Kidney epithelial cell (primary cell): ENCODE measurements around the gene PPM1B. TPM values are rescaled to one million over a fixed set of nuclear protein-coding genes. Genes with fewer than 3 reads are reported as not detected.

Source experiments
- DNase-seq: peaks from one replicate; pipeline ENCODE4 v3.0.0-alpha.2; 2010; ENCODE audit warnings: low read depth
- H3K27me3 ChIP-seq: 2 replicates; pipeline ENCODE4 v1.6.0; 2011; ENCODE audit warnings: low read length; ENCODE audit not compliant: control insufficient read depth, insufficient read depth
- H3K36me3 ChIP-seq: 2 replicates; pipeline ENCODE4 v1.5.1; 2011; ENCODE audit warnings: low read length; ENCODE audit not compliant: control insufficient read depth, insufficient read depth
- H3K4me3 ChIP-seq: 2 replicates; pipeline ENCODE4 v1.5.1; 2011; ENCODE audit warnings: low read depth, mild to moderate bottlenecking, control low read depth, low read length
- total RNA-seq: library from RNA; depleted of rRNA; stranded (reverse); fragments of >200 nt; gene quantifications from 2 replicates; pipeline ENCODE4 v1.2.3, GENCODE V29; 2015
- TF ChIP-seq, protein P1 (sequence below): IDR thresholded peaks from 2 replicates; pipeline ENCODE4 v1.5.1; 2011; ENCODE audit warnings: mild to moderate bottlenecking, moderate library complexity, low read length, control low read depth, inconsistent platforms; ENCODE audit not compliant: insufficient read depth, poor library complexity, severe bottlenecking

PPM1B gene
- total RNA-seq, 1 donor from 2014 or later: 22.7 TPM

DNA sequence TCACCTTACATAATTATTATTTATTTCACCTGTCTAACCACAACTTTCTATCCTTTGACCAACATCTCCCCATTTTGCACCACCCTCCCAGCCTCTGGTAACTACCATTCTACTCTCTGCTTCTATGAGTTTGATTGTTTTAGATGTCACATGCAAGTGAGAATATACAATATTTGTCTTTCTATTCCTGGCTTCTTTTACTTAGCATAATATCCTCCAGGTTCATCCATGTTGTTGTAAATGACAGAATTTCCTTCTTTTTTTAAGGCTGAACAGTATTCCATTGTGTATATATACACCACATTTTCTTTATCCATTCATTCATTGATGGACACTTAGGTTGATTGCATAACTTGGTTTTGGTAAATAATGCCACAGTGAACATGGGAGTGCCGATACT lies 24.0 kb downstream of the PPM1B start:
- no peak for DNase-seq
- Histone ChIP-seq H3K36me3 (no peaks in the 10 kb centered on the region), H3K4me3 (no peak overlapping the region), H3K27me3 (no peaks in the 10 kb centered on the region)
- TF ChIP-seq, protein P1, sequence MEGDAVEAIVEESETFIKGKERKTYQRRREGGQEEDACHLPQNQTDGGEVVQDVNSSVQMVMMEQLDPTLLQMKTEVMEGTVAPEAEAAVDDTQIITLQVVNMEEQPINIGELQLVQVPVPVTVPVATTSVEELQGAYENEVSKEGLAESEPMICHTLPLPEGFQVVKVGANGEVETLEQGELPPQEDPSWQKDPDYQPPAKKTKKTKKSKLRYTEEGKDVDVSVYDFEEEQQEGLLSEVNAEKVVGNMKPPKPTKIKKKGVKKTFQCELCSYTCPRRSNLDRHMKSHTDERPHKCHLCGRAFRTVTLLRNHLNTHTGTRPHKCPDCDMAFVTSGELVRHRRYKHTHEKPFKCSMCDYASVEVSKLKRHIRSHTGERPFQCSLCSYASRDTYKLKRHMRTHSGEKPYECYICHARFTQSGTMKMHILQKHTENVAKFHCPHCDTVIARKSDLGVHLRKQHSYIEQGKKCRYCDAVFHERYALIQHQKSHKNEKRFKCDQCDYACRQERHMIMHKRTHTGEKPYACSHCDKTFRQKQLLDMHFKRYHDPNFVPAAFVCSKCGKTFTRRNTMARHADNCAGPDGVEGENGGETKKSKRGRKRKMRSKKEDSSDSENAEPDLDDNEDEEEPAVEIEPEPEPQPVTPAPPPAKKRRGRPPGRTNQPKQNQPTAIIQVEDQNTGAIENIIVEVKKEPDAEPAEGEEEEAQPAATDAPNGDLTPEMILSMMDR: no peak

GRCh38 chr2:44195714-44196113 lies 27.0 kb downstream of the PPM1B start:
- H3K27me3 ChIP-seq: no peaks in the 10 kb centered on the region
- H3K36me3 ChIP-seq: no peaks in the 10 kb centered on the region
- TF ChIP-seq, protein P1: no peak
- no peak overlapping the region for H3K4me3 ChIP-seq
- DNase-seq: no peak

DNA sequence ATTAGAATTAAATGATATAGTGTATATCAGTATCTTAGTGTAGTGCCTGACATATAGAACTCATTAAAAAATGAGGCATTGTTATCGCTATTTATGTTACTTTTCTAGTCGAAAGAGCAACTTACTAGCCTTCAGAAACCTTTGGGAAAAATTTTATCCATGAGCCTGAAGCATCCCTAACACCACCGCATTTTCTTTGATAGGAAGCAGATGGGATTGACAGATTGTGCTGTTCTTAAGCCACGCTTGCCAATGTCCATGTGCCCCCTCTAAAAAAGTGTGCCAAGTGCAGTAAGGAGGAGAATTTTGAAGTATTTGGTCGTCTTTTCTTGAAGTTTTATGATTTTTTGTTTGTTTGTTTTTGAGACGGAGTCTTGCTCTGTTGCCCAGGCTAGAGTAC lies 29.1 kb downstream of the PPM1B start:
- Histone ChIP-seq H3K4me3 (no peak overlapping the region), H3K36me3 (no peaks in the 10 kb centered on the region), H3K27me3 (no peaks in the 10 kb centered on the region)
- no peak for DNase-seq
- TF ChIP-seq, protein P1: no peak

DNA sequence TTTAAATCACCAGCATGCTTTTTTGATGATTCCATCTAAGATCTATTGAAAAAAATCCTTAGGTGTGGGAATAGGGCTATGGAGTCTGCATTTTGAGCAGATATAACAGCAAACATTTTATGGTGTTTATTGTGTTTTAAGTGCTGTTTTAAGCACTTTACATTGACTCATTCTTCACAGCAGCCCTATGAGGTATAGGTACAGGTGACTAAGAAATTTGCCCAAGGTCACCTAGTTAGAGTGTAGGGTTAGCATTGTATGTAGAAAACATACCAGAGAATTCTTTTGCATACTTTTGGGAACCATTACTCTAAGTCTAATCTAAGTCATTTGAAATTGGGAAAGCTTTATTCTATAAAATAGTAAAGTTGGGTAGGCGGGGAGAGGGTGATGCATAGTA lies 31.3 kb downstream of the PPM1B start:
- TF ChIP-seq, protein P1: no peak
- Histone ChIP-seq H3K36me3 (no peaks in the 10 kb centered on the region), H3K27me3 (no peaks in the 10 kb centered on the region), H3K4me3 (no peak overlapping the region)
- no peak for DNase-seq

- H3K27me3 ChIP-seq: no peaks in the 10 kb centered on the region
- TF ChIP-seq, protein P1: no peak
- no peak overlapping the region for H3K4me3 ChIP-seq
- H3K36me3 ChIP-seq: no peaks in the 10 kb centered on the region
- DNase-seq: no peak
Observed at GRCh38 chr2:44200759-44201158, 32.1 kb downstream of the PPM1B start.

GRCh38 chr2:44201648-44202165 lies 33.0 kb downstream of the PPM1B start:
- TF ChIP-seq, protein P1: no peak
- DNase-seq: no peak
- no peak overlapping the region for H3K4me3 ChIP-seq
- H3K36me3 ChIP-seq: no peaks in the 10 kb centered on the region
- no peaks in the 10 kb centered on the region for H3K27me3 ChIP-seq
